HEK293 (cell line): ENCODE measurements around the gene SMIM29.

Source experiments
- CTCF ChIA-PET: fragments of 350-600 bp; formaldehyde crosslinking; extraction: SDS; loops from one replicate; lab custom pipeline; 2021; ENCODE audit warnings: antibody characterized with exemption; lab: Yijun Ruan, JAX
- POLR2A ChIA-PET: fragments of 300-600 bp; formaldehyde crosslinking; extraction: SDS; loops from one replicate; lab custom pipeline; 2020; ENCODE audit warnings: antibody characterized with exemption, inconsistent platforms; lab: Yijun Ruan, JAX
- H3K27ac ChIP-seq: fragments of 200-500 bp; sonication (Bioruptor generic); 2 replicates; pipeline ENCODE4 v1.5.1; 2014; ENCODE audit warnings: low read depth, low read length, control low read depth, inconsistent platforms; ENCODE audit errors: extremely low read depth
- H3K36me3 ChIP-seq, 2 experiments: fragments of 200-500 bp in 1 of 2; sonication (Bioruptor generic) in 1 of 2; 1 replicate in 1 of 2; 2 replicates in 1 of 2; pipeline ENCODE4 v1.5.1; 2014 to 2017; ENCODE audit warnings: inconsistent platforms in 2 of 2, low read length in 2 of 2; ENCODE audit not compliant: control insufficient read depth in 2 of 2, insufficient read depth in 1 of 2
- H3K4me1 ChIP-seq: fragments of 200-500 bp; sonication (Bioruptor generic); 2 replicates; pipeline ENCODE4 v1.5.1; 2014; ENCODE audit warnings: mild to moderate bottlenecking, low read length, inconsistent platforms; ENCODE audit not compliant: control insufficient read depth, insufficient read depth
- H3K4me3 ChIP-seq: 2 replicates; pipeline ENCODE4 v1.5.1; 2011; ENCODE audit warnings: low read depth, mild to moderate bottlenecking, control low read depth, low read length, moderate library complexity
- H3K9me3 ChIP-seq: fragments of 200-500 bp; sonication (Bioruptor generic); 2 replicates; pipeline ENCODE4 v1.5.1; 2014; ENCODE audit warnings: low read depth, low read length, inconsistent platforms; ENCODE audit not compliant: control insufficient read depth, insufficient read depth
- BCL11B ChIP-seq: fragments of 450-650 bp; formaldehyde crosslinking; IDR thresholded peaks from 2 replicates; pipeline ENCODE4 v1.5.1; 2016; ENCODE audit warnings: low read depth, missing biosample characterization, missing genetic modification characterization
- GLIS1 ChIP-seq: fragments of 450-650 bp; formaldehyde crosslinking; IDR thresholded peaks from 2 replicates; pipeline ENCODE4 v1.5.1; 2016; ENCODE audit warnings: missing biosample characterization, missing genetic modification characterization
- HIC1 ChIP-seq: fragments of 450-650 bp; formaldehyde crosslinking; IDR thresholded peaks from 2 replicates; pipeline ENCODE4 v1.5.1; 2016; ENCODE audit warnings: missing biosample characterization, missing genetic modification characterization
- HOXD13 ChIP-seq: sonication (generic); formaldehyde crosslinking; IDR thresholded peaks from 2 replicates; pipeline ENCODE4 v1.8.0; 2022; ENCODE audit warnings: missing genetic modification reagents, borderline replicate concordance
- IKZF3 ChIP-seq: fragments of 450-650 bp; IDR thresholded peaks from 2 replicates; pipeline ENCODE4 v1.5.0; 2018; ENCODE audit warnings: missing biosample characterization, mild to moderate bottlenecking, missing genetic modification characterization, moderate library complexity
- KLF7 ChIP-seq: fragments of 450-650 bp; formaldehyde crosslinking; IDR thresholded peaks from 2 replicates; pipeline ENCODE4 v1.5.1; 2016; ENCODE audit warnings: missing biosample characterization, missing genetic modification characterization, borderline replicate concordance
- KLF9 ChIP-seq: fragments of 450-650 bp; formaldehyde crosslinking; IDR thresholded peaks from 2 replicates; pipeline ENCODE4 v1.5.1; 2016; ENCODE audit warnings: missing biosample characterization, missing genetic modification characterization, low read depth
- MEIS1 ChIP-seq: sonication (generic); formaldehyde crosslinking; IDR thresholded peaks from 2 replicates; pipeline ENCODE4 v1.8.1; 2022; ENCODE audit warnings: missing genetic modification reagents, mild to moderate bottlenecking, borderline replicate concordance
- SP2 ChIP-seq: fragments of 450-650 bp; formaldehyde crosslinking; IDR thresholded peaks from 2 replicates; pipeline ENCODE4 v1.5.1; 2016; ENCODE audit warnings: missing biosample characterization, missing genetic modification characterization
- SP3 ChIP-seq: fragments of 450-650 bp; formaldehyde crosslinking; IDR thresholded peaks from 2 replicates; pipeline ENCODE4 v1.5.1; 2016; ENCODE audit warnings: missing biosample characterization, missing genetic modification characterization
- TCF7L2 ChIP-seq: IDR thresholded peaks from 2 replicates; pipeline ENCODE4 v1.6.1; 2011; ENCODE audit warnings: low read depth, mild to moderate bottlenecking, inconsistent platforms, low read length, moderate library complexity, borderline replicate concordance
- TSHZ1 ChIP-seq: fragments of 450-650 bp; formaldehyde crosslinking; IDR thresholded peaks from 2 replicates; pipeline ENCODE4 v1.5.1; 2016; ENCODE audit warnings: missing biosample characterization, missing genetic modification characterization, borderline replicate concordance
- ZBTB21 ChIP-seq: fragments of 450-650 bp; formaldehyde crosslinking; IDR thresholded peaks from 2 replicates; pipeline ENCODE4 v1.5.1; 2017; ENCODE audit warnings: missing biosample characterization, missing genetic modification characterization
- ZBTB26 ChIP-seq: fragments of 450-650 bp; formaldehyde crosslinking; optimal IDR thresholded peaks from 2 replicates; pipeline ENCODE3; 2016; ENCODE audit warnings: missing biosample characterization, mild to moderate bottlenecking, missing genetic modification characterization
- ZBTB49 ChIP-seq: fragments of 450-650 bp; formaldehyde crosslinking; IDR thresholded peaks from 2 replicates; pipeline ENCODE4 v1.5.1; 2016; ENCODE audit warnings: missing biosample characterization, missing genetic modification characterization, low read depth
- ZEB2 ChIP-seq: fragments of 450-650 bp; formaldehyde crosslinking; IDR thresholded peaks from 2 replicates; pipeline ENCODE4 v1.5.1; 2016; ENCODE audit warnings: missing biosample characterization, missing genetic modification characterization
- ZNF211 ChIP-seq: fragments of 450-650 bp; formaldehyde crosslinking; IDR thresholded peaks from 2 replicates; pipeline ENCODE4 v1.5.1; 2016; ENCODE audit warnings: low read depth, missing biosample characterization, missing genetic modification characterization
- ZNF223 ChIP-seq: fragments of 450-650 bp; formaldehyde crosslinking; IDR thresholded peaks from 2 replicates; pipeline ENCODE4 v1.5.1; 2016; ENCODE audit warnings: missing biosample characterization, missing genetic modification characterization
- ZNF514 ChIP-seq: fragments of 450-650 bp; formaldehyde crosslinking; IDR thresholded peaks from 2 replicates; pipeline ENCODE4 v1.5.1; 2016; ENCODE audit warnings: missing biosample characterization, missing genetic modification characterization
- ZNF548 ChIP-seq: fragments of 450-650 bp; formaldehyde crosslinking; IDR thresholded peaks from 2 replicates; pipeline ENCODE4 v1.5.1; 2016; ENCODE audit warnings: missing biosample characterization, missing genetic modification characterization
- ZNF580 ChIP-seq: fragments of 450-650 bp; formaldehyde crosslinking; IDR thresholded peaks from 2 replicates; pipeline ENCODE4 v1.5.1; 2016; ENCODE audit warnings: missing biosample characterization, missing genetic modification characterization
- ZNF776 ChIP-seq: fragments of 450-650 bp; formaldehyde crosslinking; IDR thresholded peaks from 2 replicates; pipeline ENCODE4 v1.5.0; 2017; ENCODE audit warnings: missing biosample characterization, missing genetic modification characterization, borderline replicate concordance
- ZNF777 ChIP-seq: fragments of 450-650 bp; formaldehyde crosslinking; IDR thresholded peaks from 2 replicates; pipeline ENCODE4 v1.5.1; 2017; ENCODE audit warnings: missing biosample characterization, missing genetic modification characterization, borderline replicate concordance
- ZNF792 ChIP-seq: fragments of 450-650 bp; formaldehyde crosslinking; IDR thresholded peaks from 2 replicates; pipeline ENCODE4 v1.5.1; 2016; ENCODE audit warnings: missing biosample characterization, missing genetic modification characterization
- ZNF830 ChIP-seq: fragments of 450-650 bp; IDR thresholded peaks from 2 replicates; pipeline ENCODE4 v1.5.0; 2018; ENCODE audit warnings: missing biosample characterization, missing genetic modification characterization, low read depth, mild to moderate bottlenecking, moderate library complexity

The SMIM29 gene

GRCh38 chr6:34223956-34224940, 24.6 kb downstream of the SMIM29 start:
- ChIA-PET POLR2A (interaction anchor here (0.6 to 1.6 kb wide), 15 partner anchors 10 to 240 kb away, joined by 3 to 23 read pairs (median 6); partner anchors contain the start of genes HMGA1, RPS10 and SMIM29), CTCF (interaction anchor here (0.6 to 2.0 kb wide), 4 partner anchors 25 to 167 kb away, joined by 3 to 8 read pairs (median 4); no protein-coding TSS in a partner anchor)
- no peaks in the 10 kb centered on the region for H3K9me3 ChIP-seq
- H3K36me3 ChIP-seq, result no peaks in the 10 kb centered on the region
- peak overlapping the region; percentile 54; the same call in 1 of the 2 replicates for H3K27ac ChIP-seq
- H3K4me3 ChIP-seq, result peak overlapping the region; percentile 49
- H3K4me1 ChIP-seq, result no peaks in the 10 kb centered on the region
- TF ChIP-seq ZNF514 (tag by site-specific recombination), result no peak
- TF ChIP-seq ZNF777 (tag by site-specific recombination), result 0 out of 2 replicates have a peak, but pooled peaks have one; percentile 32
- TF ChIP-seq GLIS1 (tag by site-specific recombination), result peak; percentile 29; the same call in 1 of the 2 replicates
- TF ChIP-seq BCL11B (tag by site-specific recombination), result no peak
- TF ChIP-seq ZBTB21 (tag by site-specific recombination), result no peak
- TF ChIP-seq ZNF548 (tag by site-specific recombination), result no peak
- no peak for TF ChIP-seq ZNF223 (tag by site-specific recombination)
- TF ChIP-seq IKZF3 (tag by site-specific recombination), result 0 out of 2 replicates have a peak, but pooled peaks have one; percentile 3
- TF ChIP-seq HOXD13 (CRISPR knock-in tag), result no peak
- TF ChIP-seq ZNF792 (tag by site-specific recombination), result no peak
- no peak for TF ChIP-seq TCF7L2
- peak; percentile 81 for TF ChIP-seq KLF9 (tag by site-specific recombination)
- no peak for TF ChIP-seq SP3 (tag by site-specific recombination)
- no peak; the same call in 1 of the 2 replicates for TF ChIP-seq SP2 (tag by site-specific recombination)
- TF ChIP-seq ZNF580, result no peak
- TF ChIP-seq ZNF776, result no peak
- TF ChIP-seq ZBTB49, result no peak
- TF ChIP-seq KLF7 (tag by site-specific recombination), result no peak
- peak; percentile 88 for TF ChIP-seq ZBTB26 (tag by site-specific recombination)
- no peak; the same call in 1 of the 2 replicates for TF ChIP-seq MEIS1 (CRISPR knock-in tag)
- TF ChIP-seq ZNF211 (tag by site-specific recombination), result no peak
- no peak for TF ChIP-seq TSHZ1 (tag by site-specific recombination)
- peak; percentile 32; the same call in 1 of the 2 replicates for TF ChIP-seq ZEB2 (tag by site-specific recombination)
- TF ChIP-seq ZNF830, result no peak
- TF ChIP-seq HIC1 (tag by site-specific recombination), result 0 out of 2 replicates have a peak, but pooled peaks have one; percentile 25
